GM10266 (cell line): ENCODE data around the gene PIK3AP1.
A peak's percentile ranks its signal among the peaks of the same experiment; 100 is the strongest.

Experiments
- DNase-seq: peaks from one replicate; pipeline ENCODE4 v3.0.0; 2012; ENCODE audit errors: extremely low spot score
- TF ChIP-seq, protein P1 (sequence below): IDR thresholded peaks from 2 replicates; pipeline ENCODE4 v1.5.1; 2012; ENCODE audit warnings: mild to moderate bottlenecking, low read depth; ENCODE audit not compliant: control insufficient read depth, insufficient read depth; ENCODE audit errors: missing control alignments

The PIK3AP1 gene

DNA sequence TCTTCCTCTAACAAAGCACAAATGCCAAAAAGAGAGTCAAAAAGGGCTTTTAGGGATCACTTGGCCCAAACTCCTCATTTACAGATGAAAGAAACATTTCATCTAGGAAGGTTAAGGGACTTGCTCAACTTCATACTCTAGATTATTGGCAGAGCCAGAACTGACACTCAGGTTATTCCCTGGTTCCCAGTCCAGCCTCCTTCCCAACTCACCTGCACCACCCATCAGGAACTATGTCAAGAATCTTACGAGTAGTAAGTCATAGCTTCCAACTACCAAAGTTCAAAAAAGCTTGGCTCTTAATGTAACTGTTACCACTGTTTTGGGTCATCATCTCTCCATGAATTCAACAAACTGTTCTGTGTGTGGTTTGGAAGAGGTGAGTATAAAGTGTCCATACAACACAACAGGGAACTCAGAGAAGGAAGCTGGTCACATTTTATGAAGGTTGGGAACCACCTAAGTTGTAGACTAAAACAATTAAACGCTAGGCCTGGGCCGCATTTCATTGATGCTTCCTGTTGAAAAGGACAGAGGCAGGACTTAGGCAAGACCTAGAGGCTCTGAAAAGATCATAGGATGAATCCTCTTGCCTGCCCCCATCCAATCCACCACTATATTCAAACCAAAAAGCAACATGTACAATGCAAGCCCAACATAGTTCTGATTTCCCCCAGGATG lies 9.1 kb downstream of the PIK3AP1 start:
- no peak for DNase-seq
- TF ChIP-seq, protein P1, sequence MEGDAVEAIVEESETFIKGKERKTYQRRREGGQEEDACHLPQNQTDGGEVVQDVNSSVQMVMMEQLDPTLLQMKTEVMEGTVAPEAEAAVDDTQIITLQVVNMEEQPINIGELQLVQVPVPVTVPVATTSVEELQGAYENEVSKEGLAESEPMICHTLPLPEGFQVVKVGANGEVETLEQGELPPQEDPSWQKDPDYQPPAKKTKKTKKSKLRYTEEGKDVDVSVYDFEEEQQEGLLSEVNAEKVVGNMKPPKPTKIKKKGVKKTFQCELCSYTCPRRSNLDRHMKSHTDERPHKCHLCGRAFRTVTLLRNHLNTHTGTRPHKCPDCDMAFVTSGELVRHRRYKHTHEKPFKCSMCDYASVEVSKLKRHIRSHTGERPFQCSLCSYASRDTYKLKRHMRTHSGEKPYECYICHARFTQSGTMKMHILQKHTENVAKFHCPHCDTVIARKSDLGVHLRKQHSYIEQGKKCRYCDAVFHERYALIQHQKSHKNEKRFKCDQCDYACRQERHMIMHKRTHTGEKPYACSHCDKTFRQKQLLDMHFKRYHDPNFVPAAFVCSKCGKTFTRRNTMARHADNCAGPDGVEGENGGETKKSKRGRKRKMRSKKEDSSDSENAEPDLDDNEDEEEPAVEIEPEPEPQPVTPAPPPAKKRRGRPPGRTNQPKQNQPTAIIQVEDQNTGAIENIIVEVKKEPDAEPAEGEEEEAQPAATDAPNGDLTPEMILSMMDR: no peak

DNA sequence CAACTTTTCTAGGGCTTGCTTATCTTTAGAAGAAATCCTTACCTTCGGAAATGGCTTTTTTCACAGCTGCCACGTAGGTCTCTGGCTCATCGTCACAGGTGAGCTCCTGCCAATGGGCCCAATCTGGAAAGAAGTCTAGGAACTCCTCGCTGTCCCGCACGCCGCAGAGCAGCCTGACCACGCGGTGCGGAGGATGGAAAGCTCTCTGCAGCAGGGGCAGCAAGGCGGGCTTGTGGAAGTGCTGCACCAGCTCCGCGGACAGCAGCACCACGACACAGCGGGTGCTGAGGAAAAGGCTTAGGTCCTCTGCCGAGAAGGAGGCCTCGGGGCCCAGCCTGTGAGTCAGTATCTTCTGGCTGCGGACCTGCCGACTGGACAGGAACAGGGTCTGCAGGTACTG lies 10.8 kb downstream of the PIK3AP1 start:
- no peak for DNase-seq
- TF ChIP-seq, protein P1: no peak

DNA sequence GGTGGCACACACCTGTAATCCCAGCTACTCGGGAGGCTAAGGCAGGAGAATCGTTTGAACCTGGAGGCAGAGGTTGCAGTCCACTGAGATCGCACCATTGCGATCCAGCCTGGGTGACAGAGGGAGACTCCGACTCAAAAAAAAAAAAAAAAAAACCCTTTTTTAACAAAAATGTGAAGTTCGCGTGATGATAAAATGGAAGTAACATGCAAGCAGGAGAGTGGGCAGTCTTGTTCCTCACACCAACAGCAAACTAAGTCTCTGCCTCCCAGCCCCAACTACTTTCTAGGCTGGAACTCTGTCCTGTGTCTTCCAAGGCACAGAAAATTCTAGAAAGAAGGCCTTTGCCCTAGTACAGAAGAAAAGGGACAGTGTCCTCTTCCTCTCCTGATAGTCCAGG lies 11.3 kb downstream of the PIK3AP1 start:
- TF ChIP-seq, protein P1: no peak
- DNase-seq: no peak

DNA sequence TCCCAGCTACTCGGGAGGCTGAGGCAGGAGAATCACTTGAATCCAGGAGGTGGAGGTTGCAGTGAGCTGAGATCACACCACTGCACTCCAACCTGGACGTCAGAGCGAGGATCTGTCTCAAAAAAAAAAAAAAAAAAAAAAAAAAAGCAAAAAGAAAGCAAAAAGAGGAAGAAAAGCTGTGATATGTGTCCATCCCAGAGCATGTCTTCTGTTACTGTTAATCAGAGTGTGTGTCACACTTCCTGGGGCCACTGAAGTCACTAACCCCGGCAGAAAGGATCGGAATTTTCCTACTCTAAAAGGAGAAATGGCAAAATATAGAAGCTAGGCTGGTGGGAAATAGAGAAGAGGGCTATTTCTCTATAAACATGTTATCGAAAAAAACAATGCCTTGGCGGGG lies 11.9 kb downstream of the PIK3AP1 start:
- DNase-seq: no peak
- TF ChIP-seq, protein P1: no peak

DNA sequence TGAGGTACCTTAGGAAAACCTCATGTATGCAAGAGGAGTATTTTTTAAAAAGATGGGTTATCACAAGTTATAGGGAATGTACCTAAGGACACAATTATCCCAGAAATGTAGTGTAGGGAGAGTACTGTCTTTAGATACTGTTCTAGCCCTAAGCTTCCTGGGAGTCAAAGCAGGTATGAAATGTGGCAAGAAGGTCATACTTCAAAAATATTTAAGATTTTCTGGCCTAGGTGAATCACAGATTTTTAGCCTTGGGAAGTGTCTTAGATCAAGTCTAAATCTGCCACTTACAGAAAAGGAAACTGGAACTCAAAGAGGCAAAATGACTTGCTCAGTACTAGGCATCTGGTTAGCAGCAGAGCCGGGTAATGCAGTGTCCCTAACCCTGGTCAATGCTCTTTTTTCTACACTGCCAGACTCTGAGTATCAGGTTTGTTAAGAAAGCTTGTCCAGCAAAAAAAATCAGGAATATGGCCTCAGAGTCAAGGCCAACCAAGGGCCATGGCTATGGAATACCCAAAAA lies 13.9 kb downstream of the PIK3AP1 start:
- DNase-seq: peak; percentile 41
- TF ChIP-seq, protein P1: no peak

DNA sequence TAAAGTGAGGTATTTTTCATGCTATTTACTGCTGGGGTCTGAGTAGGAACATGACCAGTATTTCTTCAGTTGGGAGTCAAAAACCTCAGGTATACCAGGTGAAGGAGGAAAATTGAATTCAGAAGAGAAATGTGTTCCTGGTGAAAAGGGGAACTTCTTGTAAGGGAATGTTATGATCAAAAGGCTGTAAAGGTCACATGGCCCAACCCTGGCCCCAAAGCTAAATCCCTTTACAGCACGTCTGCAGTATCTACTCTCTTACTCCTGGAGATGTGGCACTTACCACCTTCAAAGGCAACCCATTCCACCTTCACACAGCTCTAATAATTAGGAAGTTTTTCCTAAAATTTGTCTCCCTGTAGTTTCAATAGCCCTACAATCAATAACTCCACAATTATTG lies 15.2 kb downstream of the PIK3AP1 start:
- no peak for DNase-seq

DNA sequence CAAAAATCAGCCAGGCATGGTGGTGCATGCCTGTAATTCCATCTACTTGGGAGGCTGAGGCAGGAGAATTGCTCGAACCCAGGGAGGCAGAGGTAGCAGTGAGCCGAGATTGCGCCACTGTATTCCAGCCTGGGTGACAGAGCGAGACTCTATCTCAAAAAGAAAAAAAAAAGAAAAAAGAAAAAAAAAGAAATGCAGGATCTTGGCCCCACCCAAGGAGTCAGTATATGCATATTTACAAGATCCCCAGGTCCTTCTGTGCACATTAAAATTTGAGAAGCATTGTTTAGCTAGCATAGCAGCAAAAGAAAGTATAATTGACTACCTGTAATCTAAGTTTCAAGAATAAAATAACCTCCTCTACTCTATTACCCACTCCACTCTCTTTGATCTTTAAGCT lies 15.8 kb downstream of the PIK3AP1 start:
- TF ChIP-seq, protein P1: no peak
- DNase-seq: no peak

More for the DNA sequence above, 15.2 kb downstream of the PIK3AP1 start:
- TF ChIP-seq, protein P1: no peak
